Choroid plexus epithelial cell (primary cell): ENCODE results near the gene PDGFD.

ENCODE experiments used
- DNase-seq: peaks from one replicate; pipeline ENCODE4 v3.0.0-alpha.2; 2010; ENCODE audit warnings: low read depth
- H3K4me3 ChIP-seq: 2 replicates; pipeline ENCODE4 v1.5.1; 2011; ENCODE audit warnings: low read depth, mild to moderate bottlenecking, control low read depth, low read length, moderate library complexity
- CTCF ChIP-seq: conservative IDR thresholded peaks from 2 replicates; pipeline ENCODE4 v1.5.1; 2011; ENCODE audit warnings: low read depth, mild to moderate bottlenecking, control low read depth, inconsistent platforms, low read length, moderate library complexity

The PDGFD gene

GRCh38 chr11:103987629-103988594 lies 176.0 kb downstream of the PDGFD start:
- DNase-seq, result peak; percentile 76
- H3K4me3 ChIP-seq, result no peak overlapping the region
- TF ChIP-seq CTCF, result peak; percentile 27

- TF ChIP-seq CTCF, result no peak
- no peak overlapping the region for H3K4me3 ChIP-seq
- DNase-seq, result no peak
Observed at GRCh38 chr11:103985041-103985440, 178.9 kb downstream of the PDGFD start.

GRCh38 chr11:103980108-103980507 lies 183.8 kb downstream of the PDGFD start:
- TF ChIP-seq CTCF, result no peak
- DNase-seq, result no peak
- no peak overlapping the region for H3K4me3 ChIP-seq

- no peak for DNase-seq
- no peak for TF ChIP-seq CTCF
- no peak overlapping the region for H3K4me3 ChIP-seq
Observed at GRCh38 chr11:103978616-103979595, 185.0 kb downstream of the PDGFD start.

- no peak overlapping the region for H3K4me3 ChIP-seq
- no peak for TF ChIP-seq CTCF
- DNase-seq, result no peak
Observed at GRCh38 chr11:103972013-103972412, 191.9 kb downstream of the PDGFD start.

GRCh38 chr11:103970701-103971249 lies 193.2 kb downstream of the PDGFD start:
- no peak for DNase-seq
- no peak overlapping the region for H3K4me3 ChIP-seq
- TF ChIP-seq CTCF, result no peak
